Measurements from ENCODE around the gene UBL3.

Gene UBL3

DNA sequence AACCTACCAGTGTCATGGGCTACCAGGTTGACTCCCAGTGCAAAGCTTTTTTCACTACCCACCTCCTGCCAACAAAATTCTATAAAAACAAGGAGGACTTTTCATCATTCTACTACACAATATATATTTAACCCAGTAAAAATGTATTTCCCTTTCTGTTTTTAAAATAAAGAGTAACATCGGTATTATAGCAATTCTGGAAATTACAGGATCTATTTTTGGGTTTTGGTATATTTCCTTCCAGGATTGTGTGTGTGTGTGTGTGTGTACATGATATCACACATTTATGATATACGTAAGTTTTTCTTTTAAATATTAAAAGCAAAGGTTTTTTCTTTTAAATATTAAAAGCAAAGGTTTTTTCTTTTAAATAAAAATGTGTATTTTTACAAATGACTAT lies 6.0 kb upstream of the UBL3 start:
- Mint-ChIP-seq H3K9me3 (no peaks in the 10 kb centered on the region), H3K4me3 (no peak overlapping the region), H3K4me1 (peaks cover 17% of the 10 kb centered on the region), H3K36me3 (ENCODE audit: low read depth) (no peaks in the 10 kb centered on the region), H3K27ac (no peak overlapping the region), H3K27me3 (ENCODE audit: low read depth, poor library complexity) (peaks cover 6% of the 10 kb centered on the region)
- TF ChIP-seq CTCF (IDR thresholded peaks at IDR 0.05): no peak
- no peak for DNase-seq

DNA sequence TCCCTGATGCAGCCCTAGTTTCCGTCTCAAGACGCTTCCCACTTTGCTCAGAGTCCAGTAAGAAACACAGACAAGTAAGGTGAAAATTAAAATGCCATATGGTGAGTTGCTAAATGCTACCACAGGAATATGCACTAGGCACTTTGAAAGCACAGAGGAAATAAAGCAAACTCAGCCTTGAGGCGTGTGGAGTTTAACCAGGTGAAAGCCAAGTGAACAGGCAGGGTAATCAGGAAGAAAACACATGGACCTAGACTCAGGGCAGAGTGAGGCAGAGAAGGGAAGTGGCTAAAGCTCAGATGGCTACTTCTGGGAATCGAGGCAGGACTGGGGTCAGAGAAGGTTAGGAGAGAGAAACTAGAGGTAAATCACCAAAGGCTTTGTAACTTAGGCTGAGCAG lies 5.4 kb upstream of the UBL3 start:
- peaks cover 23% of the 10 kb centered on the region for H3K4me1 Mint-ChIP-seq
- no peak for DNase-seq
- H3K27me3 Mint-ChIP-seq (ENCODE audit: low read depth, poor library complexity): peaks cover 3% of the 10 kb centered on the region
- no peaks in the 10 kb centered on the region for H3K9me3 Mint-ChIP-seq
- no peaks in the 10 kb centered on the region for H3K36me3 Mint-ChIP-seq (ENCODE audit: low read depth)
- H3K4me3 Mint-ChIP-seq: peak overlapping the region; percentile 23
- no peak for TF ChIP-seq CTCF (IDR thresholded peaks at IDR 0.05)
- peak overlapping the region; percentile 80 for H3K27ac Mint-ChIP-seq

- TF ChIP-seq CTCF (IDR thresholded peaks at IDR 0.05): no peak
- no peak for DNase-seq
- Mint-ChIP-seq H3K4me1 (peaks cover 26% of the 10 kb centered on the region), H3K27ac (no peak overlapping the region), H3K4me3 (no peak overlapping the region), H3K9me3 (no peaks in the 10 kb centered on the region), H3K27me3 (ENCODE audit: low read depth, poor library complexity) (peaks cover 3% of the 10 kb centered on the region), H3K36me3 (ENCODE audit: low read depth) (no peaks in the 10 kb centered on the region)
These were observed 4.6 kb upstream of the UBL3 start for GRCh38 chr13:29855009-29855408.

DNA sequence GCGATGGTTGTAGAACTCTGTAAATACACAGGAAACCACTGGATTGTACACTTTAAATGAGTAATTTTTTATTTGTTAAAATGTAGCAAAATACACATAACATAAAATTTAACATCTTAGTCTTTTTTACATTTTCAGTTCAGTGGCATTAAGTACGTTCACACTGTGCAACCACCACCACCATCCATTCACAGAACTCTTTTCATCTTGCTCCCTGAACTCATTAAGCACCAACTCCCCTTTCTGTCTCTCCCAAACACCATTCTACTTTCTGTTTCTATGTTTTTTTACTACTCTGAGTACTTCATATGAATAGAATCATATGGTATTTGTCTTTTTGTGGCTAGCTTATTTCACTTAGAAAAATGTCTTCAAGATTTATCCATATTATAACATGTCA lies 2.7 kb upstream of the UBL3 start:
- Mint-ChIP-seq H3K27me3 (ENCODE audit: low read depth, poor library complexity) (peaks cover 3% of the 10 kb centered on the region), H3K36me3 (ENCODE audit: low read depth) (no peaks in the 10 kb centered on the region), H3K4me3 (no peak overlapping the region), H3K27ac (no peak overlapping the region), H3K4me1 (peaks cover 31% of the 10 kb centered on the region), H3K9me3 (no peaks in the 10 kb centered on the region)
- no peak for TF ChIP-seq CTCF (IDR thresholded peaks at IDR 0.05)
- no peak for DNase-seq

DNA sequence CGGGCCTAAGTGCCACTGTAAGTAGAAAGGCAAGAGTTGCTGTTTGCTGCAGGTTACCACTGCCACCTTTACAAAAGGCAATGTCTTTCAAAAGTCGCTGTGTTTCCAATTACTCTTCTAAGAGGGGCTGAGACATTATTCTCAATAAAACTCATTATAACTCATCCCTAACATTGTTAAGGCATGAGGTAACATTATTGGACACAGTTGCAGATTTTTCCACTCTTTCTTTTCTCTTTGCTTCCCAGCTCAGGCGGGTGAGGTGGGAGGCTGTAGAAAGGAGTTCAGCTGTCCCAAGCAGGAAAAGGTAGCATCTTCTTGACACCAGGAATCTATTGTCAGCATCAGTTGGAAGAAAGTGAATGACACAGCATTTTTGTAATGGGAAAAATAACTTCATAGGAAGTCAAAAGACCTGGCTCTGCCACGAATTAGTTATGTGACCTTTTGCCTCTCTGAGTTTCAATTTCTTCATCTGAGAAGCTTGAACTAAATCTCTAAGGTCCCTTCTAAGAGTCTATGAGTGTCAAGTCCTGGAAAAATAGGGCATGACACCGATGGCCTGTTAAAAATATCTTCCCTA lies 2.1 kb upstream of the UBL3 start:
- Mint-ChIP-seq H3K4me1 (peaks cover 35% of the 10 kb centered on the region), H3K27ac (no peak overlapping the region)

More for the DNA sequence above, 2.1 kb upstream of the UBL3 start:
- no peak for DNase-seq
- H3K27me3 Mint-ChIP-seq (ENCODE audit: low read depth, poor library complexity): peaks cover 5% of the 10 kb centered on the region
- no peaks in the 10 kb centered on the region for H3K36me3 Mint-ChIP-seq (ENCODE audit: low read depth)
- no peak overlapping the region for H3K4me3 Mint-ChIP-seq
- no peak for TF ChIP-seq CTCF (IDR thresholded peaks at IDR 0.05)
- no peaks in the 10 kb centered on the region for H3K9me3 Mint-ChIP-seq
